Stimulated activated CD4-positive, alpha-beta T cell treated with anti-CD3 and anti-CD28 coated beads, Interleukin-15, amount 100 ng/mL, for 24 hours (primary cell): ENCODE measurements around the gene FBXW4.
A peak's percentile ranks its signal among the peaks of the same experiment; 100 is the strongest.

Source experiments
- DNase-seq: peaks from one replicate; pipeline ENCODE4 v3.0.0-alpha.2; 2020

The FBXW4 gene

DNA sequence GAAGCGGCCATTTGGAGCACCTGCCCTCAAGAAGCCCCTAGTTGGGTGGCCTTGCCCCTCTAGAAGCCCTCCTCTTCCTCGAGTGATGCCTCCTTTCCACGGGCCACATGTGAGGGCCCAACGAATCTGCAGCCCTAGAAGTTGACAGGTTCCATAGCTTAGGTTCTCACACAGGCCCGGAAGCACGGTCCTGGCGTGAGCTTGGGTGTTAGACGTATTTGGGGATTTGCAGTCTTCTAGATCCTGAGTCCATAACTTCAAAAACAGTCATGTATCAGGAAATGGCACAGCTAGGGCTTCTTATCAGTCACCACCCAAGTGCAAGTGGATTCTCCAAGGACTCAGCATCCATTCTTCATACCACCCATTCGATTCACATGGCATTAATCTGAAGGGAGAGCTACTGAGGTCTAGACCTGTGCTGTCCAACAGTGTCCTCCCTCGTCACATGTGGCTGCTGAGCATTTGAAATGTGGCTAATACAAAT, 477 bp upstream of the FBXW4 start:
- no peak for DNase-seq

DNA sequence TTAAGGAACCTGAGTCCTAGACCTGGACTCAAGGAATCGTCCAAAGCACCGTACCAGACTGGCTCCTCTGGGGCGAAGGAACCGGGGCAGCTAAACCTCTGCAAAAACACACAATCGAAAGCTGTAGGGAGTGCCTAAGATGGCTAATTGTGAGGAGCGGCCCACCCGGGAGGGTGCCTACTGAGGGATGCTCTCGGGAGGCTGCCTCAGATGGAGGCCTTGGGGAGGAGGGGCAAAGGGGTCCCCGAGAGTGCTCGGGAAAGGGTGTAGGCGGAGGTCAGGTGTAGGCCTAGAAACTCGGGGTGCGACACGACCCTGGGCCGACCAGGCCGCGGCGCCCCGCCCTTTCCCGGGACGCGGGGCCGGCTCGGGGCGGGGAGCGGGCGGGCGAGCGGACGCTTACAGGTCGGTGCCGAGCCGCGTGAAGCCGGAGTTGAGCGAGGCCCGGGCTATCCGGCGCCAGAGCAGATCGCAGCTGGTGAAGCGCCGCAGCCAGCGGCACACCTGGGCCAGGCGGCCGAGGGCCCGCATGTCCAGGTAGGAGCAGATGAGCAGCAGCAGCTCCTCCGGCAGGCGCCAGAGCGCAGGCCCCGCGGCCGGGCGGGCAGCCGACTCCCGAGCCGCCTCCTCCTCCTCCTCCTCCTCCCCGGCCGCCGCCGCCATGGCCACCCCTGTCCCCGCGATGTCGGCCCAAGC, 844 bp downstream of the FBXW4 start:
- DNase-seq, result peak; percentile 81

DNA sequence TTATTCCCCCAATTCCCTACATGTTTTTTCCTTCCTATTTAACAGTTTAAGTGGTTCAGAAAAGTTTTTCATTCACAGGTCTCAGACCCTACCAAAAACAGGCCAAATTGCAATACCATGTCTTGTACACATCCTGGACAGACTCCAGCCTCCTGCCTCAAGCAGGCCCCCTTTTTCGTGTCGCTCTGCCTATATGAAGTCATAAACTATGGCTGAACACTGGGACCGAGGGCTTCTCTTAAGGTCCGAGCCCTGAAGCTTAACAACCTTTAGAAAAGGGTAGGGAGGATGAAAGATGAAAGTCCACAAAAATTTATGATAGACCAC, 1.4 kb downstream of the FBXW4 start:
- DNase-seq, result peak; percentile 39

DNA sequence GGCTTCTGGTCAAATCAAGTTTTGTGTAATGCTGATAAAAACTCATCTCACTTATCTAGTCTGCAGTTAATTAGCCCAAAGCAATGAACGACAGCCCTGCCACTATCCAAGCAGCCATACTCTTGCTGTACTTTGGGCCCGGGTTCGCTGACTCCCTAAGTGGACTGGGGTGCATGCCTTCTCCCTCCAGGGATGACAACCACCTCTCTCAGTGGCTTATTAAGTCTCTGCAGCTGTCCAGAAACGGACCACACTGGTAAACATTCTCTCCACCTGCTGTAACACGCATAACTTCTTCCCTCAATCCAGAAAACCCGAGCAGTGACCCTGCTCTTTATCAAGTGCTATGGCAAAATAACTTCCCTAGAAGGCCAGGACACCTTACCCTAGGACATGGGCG, 3.9 kb downstream of the FBXW4 start:
- no peak for DNase-seq

DNA sequence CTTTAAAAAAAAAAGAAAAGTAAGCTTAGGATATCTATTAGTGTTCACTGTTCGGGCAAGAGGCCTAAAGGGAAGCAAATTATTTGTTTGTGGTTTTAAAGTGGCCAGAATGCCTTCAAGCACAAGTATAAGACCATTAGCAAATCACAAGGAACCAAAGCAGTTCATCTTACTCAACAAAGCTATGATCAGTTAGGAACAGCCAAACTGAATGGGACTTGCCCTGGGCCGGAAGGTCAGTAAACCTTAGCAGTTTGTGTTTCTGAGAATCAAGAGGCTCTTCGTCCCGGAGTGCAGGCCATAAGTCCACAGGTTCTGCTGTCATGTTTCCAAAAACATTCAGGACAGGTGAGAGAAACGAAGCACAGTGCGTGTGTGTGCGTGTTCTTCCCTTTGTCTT, 4.5 kb downstream of the FBXW4 start:
- no peak for DNase-seq

DNA sequence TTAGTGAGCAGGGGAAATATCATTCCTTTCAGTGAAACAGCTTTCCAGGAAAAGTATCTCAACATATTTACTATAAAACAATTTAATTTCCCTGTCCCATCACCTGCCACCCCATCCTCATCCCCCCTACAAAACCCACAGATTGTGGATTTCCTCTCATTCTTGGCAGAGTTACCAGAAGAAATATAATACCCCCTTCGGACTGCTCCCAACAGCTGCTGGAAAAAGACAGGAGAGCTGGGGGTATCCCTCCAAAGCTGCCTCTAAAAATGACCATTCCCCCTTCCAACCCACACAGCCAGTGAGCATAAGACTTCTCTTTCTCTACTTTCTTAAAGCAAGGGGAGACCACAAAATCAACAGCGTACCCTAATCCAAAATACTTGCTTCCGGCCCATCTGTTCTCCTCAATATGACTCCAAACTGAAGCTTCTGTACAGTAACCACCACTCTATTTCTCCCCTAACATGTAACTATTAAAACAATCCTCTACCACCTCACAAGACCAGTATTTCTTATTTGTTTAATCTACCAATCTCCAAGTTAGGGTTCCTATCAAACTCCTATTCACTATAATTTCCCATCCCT, 7.8 kb downstream of the FBXW4 start:
- DNase-seq, result no peak

DNA sequence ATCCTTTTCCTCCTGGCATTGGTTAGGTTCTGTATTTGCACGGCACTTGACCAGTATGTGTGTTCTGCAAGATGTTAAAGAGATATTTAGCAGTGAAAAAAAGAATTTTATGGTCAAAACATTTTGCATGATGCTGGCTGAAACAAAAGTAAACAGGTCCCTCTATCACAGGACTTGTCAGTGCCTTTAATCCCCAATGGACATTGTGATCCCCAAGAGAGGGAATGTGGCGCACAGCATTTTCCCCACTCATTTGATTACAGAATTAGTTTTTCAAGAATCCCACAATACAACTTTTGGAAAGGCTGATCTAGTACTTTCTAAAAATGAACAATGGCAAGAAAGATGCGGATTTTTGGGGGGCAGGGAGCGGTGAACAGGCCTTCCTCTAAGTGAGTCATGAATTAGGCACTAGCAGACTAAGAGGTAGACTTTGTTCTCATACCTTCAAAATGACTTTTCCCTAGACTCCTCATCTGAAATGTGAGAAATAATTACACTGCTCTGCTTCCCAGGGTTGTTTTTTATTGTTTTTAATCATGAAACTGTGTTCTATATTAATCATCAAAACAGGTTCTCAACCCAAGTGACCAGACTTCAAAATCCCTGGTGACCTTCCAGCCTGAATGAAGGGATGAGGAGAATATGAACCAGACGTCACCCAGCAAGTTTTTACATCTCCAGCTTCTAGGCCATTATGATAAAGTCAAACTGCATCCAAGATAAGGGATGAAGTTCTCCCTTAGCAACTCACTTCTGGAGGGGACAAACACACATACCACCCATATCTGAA, 8.6 kb downstream of the FBXW4 start:
- DNase-seq, result no peak

DNA sequence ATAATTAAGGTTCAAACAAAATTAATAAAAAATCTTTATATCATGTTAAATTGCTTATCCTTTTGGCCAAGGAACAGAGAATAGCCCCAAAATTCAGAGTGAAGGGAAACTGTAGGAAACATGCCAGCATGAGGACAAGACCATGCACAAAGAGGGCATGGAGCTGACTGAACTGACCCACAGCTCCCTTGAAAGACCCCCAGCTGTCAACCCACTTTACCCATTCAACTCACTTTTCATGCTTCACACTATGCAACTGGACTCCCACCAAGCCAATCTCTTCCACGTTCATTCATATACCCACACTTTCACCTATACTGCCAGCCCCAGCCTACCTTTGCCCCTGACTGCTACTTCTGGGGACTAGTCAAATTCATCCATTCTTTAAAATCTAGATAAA, 10.2 kb downstream of the FBXW4 start:
- no peak for DNase-seq

DNA sequence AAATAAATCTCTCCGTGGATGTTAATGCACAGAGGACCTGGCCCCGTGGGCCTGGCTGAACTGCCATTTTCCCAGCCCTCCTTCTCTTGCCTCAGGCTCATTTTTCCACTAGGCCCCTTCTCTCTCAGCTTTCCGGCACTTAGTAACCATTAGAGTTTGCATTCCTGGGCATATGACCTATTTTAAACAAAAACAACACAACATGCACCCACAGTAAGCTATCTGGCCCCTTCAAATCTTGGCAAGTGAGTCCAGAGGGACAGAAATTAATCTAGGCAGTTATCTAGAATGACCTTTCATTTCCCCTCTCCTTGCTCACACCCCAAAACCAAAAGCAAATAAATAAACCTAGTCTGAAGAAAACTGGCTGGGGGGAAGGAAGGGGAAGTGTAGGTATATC, 11.7 kb downstream of the FBXW4 start:
- DNase-seq, result no peak

DNA sequence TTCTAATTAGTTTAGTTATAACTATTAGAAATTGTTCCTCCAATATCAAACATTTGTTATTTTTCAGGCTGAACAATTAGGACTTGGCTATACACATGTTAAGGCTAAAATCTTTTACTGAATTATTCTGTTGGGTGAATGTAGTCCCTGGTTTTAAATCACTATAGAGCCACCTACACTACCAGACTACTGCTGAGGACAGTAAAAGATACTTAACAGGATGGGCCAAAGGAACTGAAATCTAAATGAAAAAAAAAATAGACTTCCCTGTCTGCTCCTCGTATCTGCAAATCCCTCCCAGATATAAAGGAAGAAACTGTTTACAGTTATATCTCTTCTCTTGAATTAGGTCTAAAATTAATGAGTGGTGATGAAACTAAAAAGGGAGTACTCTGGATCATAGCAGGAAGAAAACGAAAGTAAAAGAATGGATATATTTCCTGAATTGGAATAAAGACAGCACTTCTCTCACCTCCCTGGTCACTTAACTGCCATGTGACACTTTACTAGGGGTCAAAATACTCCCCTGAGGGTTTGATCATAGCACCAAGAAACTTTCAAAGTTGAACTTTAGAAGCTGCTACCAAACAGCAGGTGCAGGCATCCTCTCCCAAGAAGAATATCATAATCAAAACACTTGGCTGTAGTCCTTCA, 12.7 kb downstream of the FBXW4 start:
- no peak for DNase-seq

DNA sequence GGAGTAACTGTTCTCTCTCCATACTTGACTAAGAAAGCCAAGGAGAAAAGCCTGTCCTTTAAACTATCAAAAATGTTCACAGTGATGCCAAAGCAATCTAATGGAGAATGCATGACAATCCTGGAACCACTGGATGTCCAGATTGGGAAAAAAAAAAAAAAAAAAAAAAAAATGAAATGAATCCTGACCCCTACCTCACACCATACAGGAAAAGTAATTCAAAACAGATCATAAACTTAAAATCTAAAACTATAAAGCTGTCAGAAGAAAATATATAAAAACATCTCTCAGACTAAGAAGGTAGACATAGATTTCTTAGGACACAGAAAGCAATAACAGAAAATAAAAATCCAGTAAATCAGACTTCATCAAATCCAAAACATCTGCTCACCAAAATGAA, 18.4 kb downstream of the FBXW4 start:
- DNase-seq, result no peak

DNA sequence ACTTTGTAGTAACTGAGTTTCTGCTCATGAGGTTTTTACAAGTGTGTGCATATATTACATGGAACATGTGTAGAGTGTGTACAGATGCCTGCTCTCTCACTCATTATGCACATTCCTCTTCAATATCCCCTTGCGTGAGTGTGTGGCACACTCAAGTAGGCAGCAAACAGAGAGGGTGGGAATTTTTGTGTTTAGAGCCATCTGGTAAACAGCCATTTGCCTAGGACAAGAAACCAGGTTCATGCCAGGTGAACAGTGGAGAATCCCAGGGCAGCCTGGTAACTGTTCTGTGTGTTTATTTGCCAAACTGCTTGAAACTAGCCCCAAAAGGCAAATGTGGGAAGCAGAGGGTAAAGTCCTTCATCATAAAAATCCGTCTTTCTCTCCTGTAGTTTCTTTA, 19.9 kb downstream of the FBXW4 start:
- DNase-seq, result no peak

DNA sequence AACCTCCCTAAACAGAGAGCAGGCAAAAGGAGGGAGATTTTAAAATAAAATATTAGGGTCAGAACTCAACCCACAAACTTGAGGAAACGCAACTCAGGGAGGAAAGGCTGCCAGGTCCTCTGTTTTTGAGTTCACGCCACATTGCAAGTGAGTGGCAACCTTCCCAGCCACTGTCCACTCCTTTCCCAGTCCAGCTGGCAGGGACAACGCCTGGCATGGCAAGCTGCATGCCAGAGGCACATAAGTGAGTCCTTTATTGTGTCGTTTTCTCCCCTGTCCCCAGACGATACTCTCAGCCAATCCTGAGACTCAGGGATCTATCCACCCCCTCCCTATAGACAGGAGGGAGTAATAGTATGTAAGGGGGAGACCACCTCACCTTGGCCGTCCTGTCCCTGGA, 22.4 kb downstream of the FBXW4 start:
- DNase-seq, result no peak

DNA sequence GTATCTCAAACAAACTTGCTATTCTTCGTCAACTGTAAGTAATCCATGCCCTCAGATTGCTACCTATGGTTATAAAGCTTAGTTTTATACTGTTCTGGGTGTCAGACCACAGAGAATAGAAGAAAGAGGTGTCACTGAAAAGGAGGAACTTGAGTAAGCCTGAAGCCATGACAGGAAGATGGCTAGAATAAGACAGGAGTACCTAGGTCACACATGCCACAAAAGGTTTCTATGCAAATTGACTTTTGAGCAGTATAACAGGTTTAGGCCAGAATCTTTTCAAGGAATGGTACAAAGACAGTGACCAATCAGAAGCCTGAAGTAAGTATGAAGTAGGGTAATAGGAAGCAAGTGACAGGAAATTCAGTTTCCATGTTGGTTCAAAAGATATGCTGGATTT, 23.5 kb downstream of the FBXW4 start:
- no peak for DNase-seq

DNA sequence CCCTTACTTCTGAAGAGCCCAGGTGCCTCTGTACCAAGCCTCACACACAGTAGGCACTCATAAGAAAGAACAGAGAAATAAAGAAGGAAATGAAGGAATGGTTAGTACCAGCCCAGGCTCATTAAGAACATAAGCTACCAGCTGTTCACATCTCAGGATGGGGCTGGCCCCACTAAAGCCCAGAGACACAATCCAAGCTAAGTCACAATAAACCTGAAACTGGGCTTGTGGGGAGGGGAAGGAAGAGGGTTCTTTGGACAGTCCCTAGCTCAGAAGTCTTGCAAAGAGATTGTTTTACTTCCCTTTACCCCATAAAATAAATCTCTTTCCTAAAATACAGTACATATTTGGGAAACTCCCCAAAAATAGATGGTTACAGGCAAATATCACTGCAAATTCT, 24.3 kb downstream of the FBXW4 start:
- DNase-seq, result no peak

DNA sequence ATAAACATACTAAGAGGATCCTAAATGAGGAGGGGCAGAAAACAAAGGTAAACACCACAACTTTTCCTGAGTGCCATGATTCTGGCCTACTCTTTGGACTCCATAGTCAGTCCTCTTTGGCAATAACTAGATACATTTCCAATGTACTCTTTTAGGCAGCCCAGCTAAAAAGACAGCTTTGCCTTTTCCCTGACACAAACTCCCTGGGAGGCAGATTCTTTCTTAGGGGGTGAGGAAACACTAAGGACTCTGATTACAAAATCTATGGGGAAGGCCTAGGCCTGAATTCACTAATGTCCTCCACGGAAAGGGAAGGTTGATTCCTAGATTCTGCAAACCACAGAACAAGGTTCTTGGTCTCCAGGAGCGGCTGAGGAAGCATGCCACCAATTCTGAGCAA, 25.8 kb downstream of the FBXW4 start:
- no peak for DNase-seq

DNA sequence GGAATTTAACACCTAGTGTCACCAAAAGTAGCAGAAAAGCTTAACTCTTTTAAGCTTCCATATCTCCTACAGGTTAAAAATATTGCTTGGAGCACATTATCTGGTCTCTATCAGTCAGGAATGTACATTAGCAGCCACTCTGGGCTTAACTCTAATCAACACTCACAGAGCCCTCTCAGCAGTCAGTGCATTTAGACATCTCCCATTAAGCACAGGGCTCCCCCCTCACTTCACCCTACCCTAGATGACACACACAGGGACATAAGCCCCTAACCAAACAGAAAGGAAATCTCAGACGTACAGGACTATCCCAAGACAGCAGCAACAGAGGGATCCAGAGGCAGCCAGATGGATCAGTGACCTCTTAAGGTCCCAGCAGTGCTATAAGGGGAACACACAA, 26.4 kb downstream of the FBXW4 start:
- no peak for DNase-seq

DNA sequence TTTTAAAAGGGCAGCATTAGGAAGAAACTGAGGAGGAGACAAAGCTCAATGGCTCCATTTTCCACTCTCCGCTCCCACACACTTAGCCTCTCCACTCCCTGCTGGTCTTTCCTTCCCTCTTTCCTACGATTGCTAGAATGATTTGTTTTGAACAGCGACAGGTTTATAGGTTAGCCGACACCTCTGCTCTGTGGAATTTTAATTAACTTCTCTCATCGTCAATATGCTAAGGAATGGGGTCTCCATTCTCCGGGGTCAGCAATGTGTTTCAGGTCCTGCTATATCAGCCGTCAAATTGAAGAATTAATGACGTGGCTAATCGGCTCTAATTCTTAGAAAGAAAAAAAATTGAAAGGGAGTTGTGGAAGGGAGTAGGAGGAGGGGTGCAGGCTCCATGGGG, 28.9 kb downstream of the FBXW4 start:
- no peak for DNase-seq

DNA sequence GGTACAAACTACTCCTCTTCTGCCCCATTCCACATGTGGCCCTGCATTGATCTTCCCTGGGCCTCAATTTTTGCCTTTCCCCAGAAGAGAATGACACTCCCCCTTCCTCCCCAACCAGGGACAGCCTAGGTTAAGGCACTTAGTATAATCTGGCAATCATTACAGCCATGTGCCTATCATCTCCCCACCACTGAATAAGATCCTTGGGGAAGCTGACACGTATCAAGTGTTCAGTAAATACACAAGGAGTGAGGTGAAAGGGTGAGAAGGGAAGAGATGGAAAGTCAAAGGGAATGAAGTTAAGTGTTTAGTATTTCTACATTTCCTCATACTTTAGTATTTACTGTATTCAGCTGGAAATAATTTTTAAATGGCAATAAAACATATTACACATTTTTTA, 31.9 kb downstream of the FBXW4 start:
- DNase-seq, result no peak

DNA sequence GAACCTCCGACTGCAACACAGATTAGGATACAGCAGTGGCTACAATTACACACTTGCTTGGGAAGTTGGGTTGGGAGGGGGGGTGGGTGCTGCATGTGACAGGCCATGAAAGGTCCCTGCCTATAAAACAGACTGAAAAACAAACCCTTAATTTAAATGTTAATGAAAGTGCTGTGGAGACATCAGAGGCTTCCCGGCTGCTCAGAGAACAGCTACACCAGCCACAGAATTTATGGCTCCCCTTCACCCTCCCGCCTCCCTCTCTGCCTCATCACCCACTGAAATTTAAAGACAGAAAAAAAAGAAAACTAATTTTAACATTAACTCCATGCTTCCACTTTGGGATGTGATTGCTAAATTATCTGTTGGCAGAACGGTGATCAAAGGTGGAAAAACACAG, 34.7 kb downstream of the FBXW4 start:
- DNase-seq, result no peak

DNA sequence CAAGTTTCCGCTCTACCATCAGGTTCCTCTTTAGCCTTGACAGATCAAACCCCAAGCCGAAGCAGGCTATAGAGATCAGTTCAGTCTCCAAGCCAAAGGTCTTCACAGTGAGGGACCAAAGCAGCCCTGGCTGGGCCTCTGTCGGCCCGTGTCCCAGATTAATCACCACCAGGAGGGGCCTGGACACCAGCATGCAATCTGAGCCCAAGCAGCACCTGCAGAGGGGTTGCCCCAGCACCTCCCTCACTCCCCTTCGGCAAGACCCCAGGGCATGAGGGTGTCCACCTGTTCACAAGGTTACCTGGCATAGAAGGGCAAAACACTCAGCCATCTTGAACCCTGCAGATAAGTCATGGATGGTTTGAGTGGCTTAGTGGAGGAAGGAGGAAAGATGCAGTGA, 36.0 kb downstream of the FBXW4 start:
- no peak for DNase-seq

DNA sequence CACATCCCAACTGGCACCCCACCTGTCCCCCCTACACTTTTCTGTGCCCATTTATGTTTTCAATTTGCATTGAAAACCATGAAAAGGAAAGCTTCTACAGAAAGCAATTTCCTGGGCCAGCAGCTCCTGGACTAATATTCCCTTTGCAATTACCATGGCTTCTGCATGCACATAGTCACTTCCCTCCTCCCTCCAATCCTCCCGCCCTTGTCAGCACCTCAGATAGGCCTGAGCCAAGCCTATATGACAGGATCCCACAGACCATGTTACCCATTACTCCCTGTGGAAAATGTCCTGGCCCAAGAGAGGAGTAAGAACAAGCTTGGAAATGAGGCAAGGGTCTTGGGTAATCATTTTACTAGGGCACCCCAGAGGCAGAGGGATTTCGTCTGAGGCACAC, 38.1 kb downstream of the FBXW4 start:
- DNase-seq, result no peak

DNA sequence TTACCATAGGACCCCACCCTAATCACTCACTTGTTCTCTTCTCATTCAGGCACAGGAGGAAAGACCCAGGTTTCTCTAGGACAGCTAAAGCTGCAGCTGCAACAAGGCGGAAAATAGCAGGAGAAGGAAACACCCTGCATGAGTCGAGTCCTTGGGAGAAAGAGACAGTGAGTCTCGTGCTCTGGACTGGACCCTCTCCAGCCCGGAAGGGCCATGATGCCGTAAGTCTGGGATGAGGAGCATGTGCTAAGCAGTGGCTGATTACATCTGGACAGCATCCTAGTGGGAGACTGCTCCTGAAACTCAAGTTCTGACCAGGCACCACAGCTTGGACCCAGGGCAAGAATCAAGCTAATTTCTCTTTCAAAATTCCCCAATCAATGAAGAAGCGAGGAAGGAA, 39.4 kb downstream of the FBXW4 start:
- no peak for DNase-seq

DNA sequence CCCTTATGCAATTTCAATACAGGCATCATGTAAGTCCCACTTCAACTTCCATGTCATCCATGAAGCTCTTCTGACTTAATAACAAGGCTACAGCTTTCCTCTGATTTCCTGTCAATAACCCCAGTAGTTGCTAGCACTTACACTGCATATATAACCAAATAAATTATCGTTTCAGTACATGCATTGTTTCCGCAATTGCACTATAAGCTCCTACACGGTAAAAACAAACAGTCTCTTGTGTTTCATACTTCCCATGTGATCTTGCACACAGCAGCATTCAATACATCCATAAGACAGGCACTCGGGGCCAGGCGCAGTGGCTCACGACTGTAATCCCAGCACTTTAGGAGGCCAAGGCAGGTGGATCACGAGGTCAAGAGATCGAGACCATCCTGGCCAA, 41.4 kb downstream of the FBXW4 start:
- no peak for DNase-seq
